ENCODE results near the gene S100A5.
A peak's percentile ranks its signal among the peaks of the same experiment; 100 is the strongest.

Gene S100A5

GRCh38 chr1:153513023-153513422 is 27.7 kb downstream of the S100A5 start:
- CTCF ChIA-PET, result interaction anchor here (2.4 to 5.2 kb wide), 3 partner anchors 19 to 57 kb away, joined by 12 to 116 read pairs (median 19); partner anchors contain the start of gene S100A2
- no peak for DNase-seq
- Mint-ChIP-seq H3K9me3 (no peaks in the 10 kb centered on the region), H3K36me3 (no peaks in the 10 kb centered on the region), H3K4me3 (no peak overlapping the region), H3K27ac (no peak overlapping the region), H3K4me1 (peaks cover 25% of the 10 kb centered on the region), H3K27me3 (peaks cover 7% of the 10 kb centered on the region)

- Mint-ChIP-seq H3K36me3 (no peaks in the 10 kb centered on the region), H3K4me1 (peaks cover 21% of the 10 kb centered on the region), H3K4me3 (no peak overlapping the region), H3K27ac (no peak overlapping the region), H3K9me3 (no peaks in the 10 kb centered on the region), H3K27me3 (peaks cover 11% of the 10 kb centered on the region)
- CTCF ChIA-PET, result interaction anchor here (0.6 to 5.2 kb wide), 32 partner anchors 9 to 669 kb away, joined by 3 to 116 read pairs (median 5); partner anchors contain the start of genes S100A1, S100A14, S100A2 and S100A5
- DNase-seq, result peak; percentile 86
These were observed 29.7 kb downstream of the S100A5 start for GRCh38 chr1:153510984-153511410.

- CTCF ChIA-PET, result interaction anchor here (0.8 to 5.2 kb wide), 23 partner anchors 14 to 477 kb away, joined by 3 to 116 read pairs (median 8); partner anchors contain the start of genes S100A1, S100A14, S100A2 and S100A6
- Mint-ChIP-seq H3K4me3 (no peak overlapping the region), H3K27me3 (peaks cover 20% of the 10 kb centered on the region), H3K36me3 (no peaks in the 10 kb centered on the region), H3K9me3 (no peaks in the 10 kb centered on the region), H3K4me1 (peaks cover 13% of the 10 kb centered on the region), H3K27ac (no peak overlapping the region)
- DNase-seq, result peak; percentile 80
These were observed 30.9 kb downstream of the S100A5 start for GRCh38 chr1:153509729-153510354.

DNA sequence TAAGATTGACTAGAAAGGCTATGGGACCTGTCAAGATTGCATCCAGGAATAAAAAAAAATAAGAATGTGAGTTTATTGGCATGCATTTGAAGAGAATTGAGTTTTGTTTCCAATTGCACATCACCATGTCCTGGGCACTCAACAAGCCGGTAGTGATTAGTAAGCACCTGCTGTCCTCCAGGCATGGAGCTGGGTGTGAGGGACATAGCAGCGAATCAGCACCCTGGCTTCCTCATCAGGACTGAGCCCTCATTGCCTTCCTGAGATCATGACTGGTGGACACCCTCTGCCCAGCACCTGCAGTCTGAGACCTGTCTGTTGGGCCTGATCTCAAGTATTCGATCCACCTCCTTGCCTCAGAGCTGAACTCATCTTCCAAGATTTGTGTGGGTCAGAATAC is 31.7 kb downstream of the S100A5 start:
- H3K4me1 Mint-ChIP-seq, result peaks cover 13% of the 10 kb centered on the region
- no peaks in the 10 kb centered on the region for H3K9me3 Mint-ChIP-seq
- no peak overlapping the region for H3K4me3 Mint-ChIP-seq
- H3K27me3 Mint-ChIP-seq, result peaks cover 21% of the 10 kb centered on the region
- CTCF ChIA-PET, result interaction anchor here (1.2 to 5.2 kb wide), 4 partner anchors 13 to 108 kb away, joined by 3 to 116 read pairs (median 12); no protein-coding TSS in a partner anchor
- no peaks in the 10 kb centered on the region for H3K36me3 Mint-ChIP-seq
- DNase-seq, result no peak
- no peak overlapping the region for H3K27ac Mint-ChIP-seq

DNA sequence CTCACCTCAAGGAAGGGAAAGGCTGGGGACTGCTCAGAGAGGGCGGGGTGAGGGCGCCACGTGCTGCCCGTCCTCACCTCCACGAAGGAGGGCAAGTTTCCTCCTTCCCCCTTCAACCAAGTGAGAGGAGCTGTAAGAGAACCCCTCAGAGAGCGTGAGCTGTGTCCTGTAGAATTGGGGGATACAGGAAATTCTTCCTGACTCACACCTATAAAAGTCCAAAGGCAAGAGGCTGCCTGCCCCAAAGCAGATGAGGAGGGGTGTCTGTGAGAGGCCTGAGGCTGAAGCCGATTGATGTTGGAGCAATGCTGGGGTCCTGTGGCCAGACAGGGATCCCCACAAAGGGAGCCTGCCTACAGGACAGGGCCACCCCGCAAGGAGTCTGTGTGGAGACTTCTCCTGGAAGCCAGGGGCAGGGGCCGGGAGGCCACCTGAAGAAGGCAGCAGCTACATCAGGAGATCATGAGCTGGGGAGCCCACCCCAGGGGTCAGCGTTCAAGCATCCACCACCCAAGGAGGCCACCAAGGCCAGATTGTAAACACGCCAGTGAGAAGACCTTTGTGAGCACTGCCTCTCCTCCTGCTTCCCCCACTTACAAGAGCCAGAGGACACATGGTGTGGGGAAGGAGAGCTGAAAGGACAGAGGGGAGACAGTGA is 32.7 kb downstream of the S100A5 start:
- Mint-ChIP-seq H3K9me3 (no peaks in the 10 kb centered on the region), H3K27ac (no peak overlapping the region), H3K4me3 (no peak overlapping the region), H3K4me1 (peaks cover 13% of the 10 kb centered on the region), H3K36me3 (no peaks in the 10 kb centered on the region), H3K27me3 (peaks cover 26% of the 10 kb centered on the region)
- CTCF ChIA-PET, result interaction anchor here (0.9 to 2.3 kb wide), 5 partner anchors 12 to 155 kb away, joined by 3 to 13 read pairs (median 6); no protein-coding TSS in a partner anchor
- DNase-seq, result no peak

- CTCF ChIA-PET, result interaction anchor here (0.6 to 1.6 kb wide), 4 partner anchors 12 to 116 kb away, joined by 3 to 6 read pairs (median 4); no protein-coding TSS in a partner anchor
- no peak overlapping the region for H3K4me3 Mint-ChIP-seq
- H3K4me1 Mint-ChIP-seq, result peaks cover 10% of the 10 kb centered on the region
- H3K36me3 Mint-ChIP-seq, result no peaks in the 10 kb centered on the region
- peaks cover 28% of the 10 kb centered on the region for H3K27me3 Mint-ChIP-seq
- no peak overlapping the region for H3K27ac Mint-ChIP-seq
- H3K9me3 Mint-ChIP-seq, result no peaks in the 10 kb centered on the region
- no peak for DNase-seq
These were observed 33.8 kb downstream of the S100A5 start for GRCh38 chr1:153506831-153507413.

- peaks cover 28% of the 10 kb centered on the region for H3K27me3 Mint-ChIP-seq
- no peak overlapping the region for H3K4me3 Mint-ChIP-seq
- H3K27ac Mint-ChIP-seq, result no peak overlapping the region
- H3K4me1 Mint-ChIP-seq, result peaks cover 9% of the 10 kb centered on the region
- no peak for DNase-seq
- no peaks in the 10 kb centered on the region for H3K9me3 Mint-ChIP-seq
- CTCF ChIA-PET, result interaction anchor here (0.6 to 1.6 kb wide), 3 partner anchors 12 to 117 kb away, joined by 3 to 4 read pairs (median 4); no protein-coding TSS in a partner anchor
- H3K36me3 Mint-ChIP-seq, result no peaks in the 10 kb centered on the region
These were observed 34.3 kb downstream of the S100A5 start for GRCh38 chr1:153506386-153506785.

DNA sequence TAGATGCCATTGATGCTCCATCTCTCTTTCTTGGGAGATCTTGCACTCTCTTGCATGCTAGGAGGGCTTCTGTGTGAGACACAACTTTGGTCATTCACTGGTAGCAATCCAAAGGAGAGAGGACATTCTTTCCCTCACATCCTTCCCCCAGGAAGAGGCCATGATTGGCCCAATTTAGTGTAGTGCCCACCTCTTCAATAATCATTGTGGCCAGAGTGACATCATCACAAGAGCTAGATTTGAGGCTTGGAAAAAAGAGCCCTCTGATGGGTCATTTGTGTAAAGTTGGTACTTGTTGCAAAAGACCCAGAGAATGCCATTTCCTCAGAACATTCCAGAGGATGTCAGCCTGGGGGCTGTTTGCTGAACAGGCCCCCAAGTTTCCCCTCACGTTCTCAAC is 35.2 kb downstream of the S100A5 start:
- peaks cover under 1% of the 10 kb centered on the region for H3K4me1 Mint-ChIP-seq
- no peaks in the 10 kb centered on the region for H3K36me3 Mint-ChIP-seq
- H3K27ac Mint-ChIP-seq, result no peak overlapping the region
- DNase-seq, result no peak
- CTCF ChIA-PET, result interaction anchor here (0.6 to 2.3 kb wide), 3 partner anchors 10 to 482 kb away, joined by 3 to 12 read pairs (median 4); no protein-coding TSS in a partner anchor
- H3K4me3 Mint-ChIP-seq, result no peak overlapping the region
- H3K9me3 Mint-ChIP-seq, result no peaks in the 10 kb centered on the region
- peaks cover 29% of the 10 kb centered on the region for H3K27me3 Mint-ChIP-seq

- Mint-ChIP-seq H3K36me3 (no peaks in the 10 kb centered on the region), H3K27me3 (peaks cover 42% of the 10 kb centered on the region), H3K4me3 (no peak overlapping the region), H3K9me3 (no peaks in the 10 kb centered on the region), H3K27ac (no peak overlapping the region), H3K4me1 (no peaks in the 10 kb centered on the region)
- CTCF ChIA-PET, result interaction anchor here (1.4 to 2.3 kb wide), 2 partner anchors 9 to 68 kb away, joined by 5 to 12 read pairs; no protein-coding TSS in a partner anchor
- DNase-seq, result no peak
These were observed 37.0 kb downstream of the S100A5 start for GRCh38 chr1:153503766-153504165.

DNA sequence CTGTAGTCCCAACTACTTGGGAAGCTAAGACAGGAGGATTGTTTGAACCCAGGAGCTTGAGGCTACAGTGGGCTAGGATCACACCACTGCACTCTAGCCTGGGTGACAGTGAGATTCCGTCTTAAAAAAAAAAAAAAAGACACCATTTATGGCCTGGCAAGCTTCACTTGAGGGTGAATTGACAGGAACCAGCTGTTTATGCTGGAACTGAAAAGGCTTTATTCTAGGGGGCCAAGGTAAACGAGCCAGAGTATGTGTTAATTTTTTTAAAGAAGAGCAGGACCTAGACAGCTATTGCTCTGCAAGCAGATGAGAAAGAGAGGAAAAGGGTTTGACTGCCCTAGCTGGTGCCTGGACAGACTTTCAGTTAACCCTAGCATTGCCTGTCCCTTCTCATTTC is 42.0 kb downstream of the S100A5 start:
- no peaks in the 10 kb centered on the region for H3K4me1 Mint-ChIP-seq
- no peak overlapping the region for H3K4me3 Mint-ChIP-seq
- CTCF ChIA-PET, result interaction anchor here (7.5 kb wide), 1 partner anchor 147 kb away, joined by 172 read pairs; the partner anchor contains the start of gene PGLYRP4
- H3K27ac Mint-ChIP-seq, result no peak overlapping the region
- no peaks in the 10 kb centered on the region for H3K36me3 Mint-ChIP-seq
- H3K27me3 Mint-ChIP-seq, result peaks cover 53% of the 10 kb centered on the region
- H3K9me3 Mint-ChIP-seq, result no peaks in the 10 kb centered on the region
- no peak for DNase-seq

GRCh38 chr1:153495536-153495935 is 45.2 kb downstream of the S100A5 start:
- Mint-ChIP-seq H3K27ac (no peak overlapping the region), H3K36me3 (no peaks in the 10 kb centered on the region), H3K4me3 (no peak overlapping the region), H3K9me3 (no peaks in the 10 kb centered on the region), H3K4me1 (no peaks in the 10 kb centered on the region), H3K27me3 (peaks cover 67% of the 10 kb centered on the region)
- CTCF ChIA-PET, result interaction anchor here (0.7 to 7.5 kb wide), 17 partner anchors 9 to 209 kb away, joined by 3 to 172 read pairs (median 8); partner anchors contain the start of genes PGLYRP4 and S100A9
- no peak for DNase-seq

DNA sequence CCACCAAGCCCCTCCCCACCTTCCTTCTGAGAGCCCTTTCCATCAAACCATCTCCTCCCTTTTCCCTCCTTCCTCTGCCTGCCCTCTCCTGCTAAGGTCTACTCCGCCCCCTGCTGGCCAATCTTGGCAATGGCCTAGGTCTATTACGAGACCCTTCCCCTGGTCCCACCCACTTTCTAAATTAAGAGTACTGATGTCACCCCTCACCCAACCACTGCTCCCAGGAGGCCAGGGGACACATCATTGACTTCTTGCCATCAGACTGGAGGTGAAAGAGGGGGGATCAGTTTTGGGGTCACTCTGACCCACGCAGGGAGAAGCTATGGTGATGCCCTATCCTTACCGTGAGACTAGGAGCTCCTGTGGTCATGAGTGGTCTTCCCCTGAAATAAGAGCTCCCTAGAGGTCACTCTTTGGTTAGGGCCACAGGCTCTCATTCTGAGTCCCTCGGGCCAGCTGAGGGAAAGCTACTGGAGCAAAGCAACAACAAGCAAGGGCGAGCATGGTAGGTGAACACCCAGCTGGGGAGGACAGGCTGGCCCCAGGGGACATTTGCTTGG is 45.7 kb downstream of the S100A5 start:
- H3K27ac Mint-ChIP-seq, result no peak overlapping the region
- no peak overlapping the region for H3K4me3 Mint-ChIP-seq
- CTCF ChIA-PET, result interaction anchor here (0.6 to 7.5 kb wide), 23 partner anchors 10 to 209 kb away, joined by 3 to 172 read pairs (median 6); partner anchors contain the start of genes PGLYRP4, S100A6 and S100A9
- no peaks in the 10 kb centered on the region for H3K36me3 Mint-ChIP-seq
- DNase-seq, result peak; percentile 84
- H3K9me3 Mint-ChIP-seq, result no peaks in the 10 kb centered on the region
- no peaks in the 10 kb centered on the region for H3K4me1 Mint-ChIP-seq
- peaks cover 64% of the 10 kb centered on the region for H3K27me3 Mint-ChIP-seq

DNA sequence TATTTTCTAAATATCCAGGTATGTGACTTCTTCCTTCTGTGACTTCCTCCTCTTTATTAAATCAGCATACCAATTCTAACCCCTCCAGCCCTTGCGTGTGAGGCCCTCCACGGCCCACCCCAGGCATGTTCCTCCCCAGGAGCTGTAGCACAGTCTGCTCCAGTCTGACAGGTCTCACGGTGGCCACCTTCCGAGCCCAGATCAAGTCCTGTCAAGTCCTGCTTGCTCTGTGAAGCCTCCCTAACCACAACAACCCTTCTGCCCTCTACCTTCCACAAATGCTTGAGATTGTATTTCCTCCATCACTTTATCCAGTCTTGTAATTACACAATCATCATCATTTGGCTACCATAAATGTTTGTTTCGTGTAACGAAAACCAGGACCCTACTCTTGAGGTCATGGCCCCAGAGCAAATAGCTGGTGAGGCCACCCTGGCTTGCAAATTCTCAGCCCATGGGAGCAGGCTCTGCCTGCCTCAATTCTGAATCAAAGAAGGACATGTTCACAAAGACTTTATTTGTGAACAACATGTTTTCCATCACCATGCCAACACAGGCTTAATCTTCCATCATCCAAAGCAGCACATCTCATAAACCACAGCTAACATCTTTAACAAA is 47.3 kb downstream of the S100A5 start:
- Mint-ChIP-seq H3K27ac (no peak overlapping the region), H3K36me3 (no peaks in the 10 kb centered on the region), H3K4me1 (no peaks in the 10 kb centered on the region), H3K27me3 (peaks cover 51% of the 10 kb centered on the region), H3K4me3 (no peak overlapping the region), H3K9me3 (no peaks in the 10 kb centered on the region)
- no peak for DNase-seq
- CTCF ChIA-PET, result interaction anchor here (1.3 to 7.5 kb wide), 7 partner anchors 12 to 142 kb away, joined by 3 to 172 read pairs (median 10); partner anchors contain the start of genes PGLYRP4 and S100A9

Measured in activated naive CD4-positive, alpha-beta T cell treated with anti-CD3 and anti-CD28 coated beads, Interleukin-2, amount 10 ng/mL, durations not matched to agents 7 days and 5 days (primary cell).